GM18517 (cell line): ENCODE measurements around the gene PYROXD2.

Experiments used
- ATAC-seq: cut with Tn5 transposase; IDR thresholded peaks from one replicate; pipeline ENCODE4 v1.9.1; 2021; ENCODE audit warnings: mild to moderate bottlenecking, moderate library complexity; ENCODE audit not compliant: unreplicated experiment

PYROXD2 gene

DNA sequence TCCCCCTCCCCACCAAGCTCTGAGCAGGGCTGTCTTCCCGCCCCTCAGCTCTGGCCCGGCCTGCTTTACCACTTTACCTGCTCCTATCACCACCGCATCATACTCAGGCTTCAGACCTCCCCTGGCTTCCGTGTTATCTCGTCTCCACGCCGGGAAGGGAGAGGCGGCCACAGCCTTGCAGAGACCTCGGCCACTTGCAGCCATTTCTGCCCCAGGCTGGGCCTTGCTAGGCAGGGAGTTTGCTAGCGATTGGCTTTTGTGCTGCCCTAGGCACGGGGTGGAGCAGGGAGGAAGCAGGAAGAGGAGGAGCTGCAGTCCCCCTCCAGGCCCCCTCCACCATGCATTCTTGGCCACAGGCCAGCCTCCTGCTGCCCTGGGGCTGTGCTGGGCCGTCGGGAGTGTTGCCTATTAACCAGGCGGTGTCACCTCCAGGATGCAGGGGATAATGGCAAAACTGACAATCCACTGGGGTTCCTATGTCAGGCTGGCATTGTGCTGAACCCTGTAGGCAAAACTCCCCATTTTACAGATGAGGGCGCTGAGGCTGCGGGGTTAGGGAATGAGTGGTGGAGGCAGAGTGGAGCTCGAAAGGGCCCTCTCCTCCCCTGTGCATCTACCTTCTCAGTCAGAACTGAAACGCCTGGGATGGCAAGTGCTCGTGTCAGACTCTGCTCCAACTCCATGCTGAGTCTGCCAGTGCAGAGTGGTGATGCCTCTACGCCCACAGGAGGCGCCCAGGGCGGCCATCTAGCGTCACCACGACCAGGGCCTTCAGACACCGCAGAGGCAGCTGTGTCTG is at the start of gene PYROXD2:
Gene PYROXD2 (minus strand): TSS at position 251 of the 799 bp plus-strand sequence. CDS start 47 bp downstream, at position 204.
- no peak for ATAC-seq

DNA sequence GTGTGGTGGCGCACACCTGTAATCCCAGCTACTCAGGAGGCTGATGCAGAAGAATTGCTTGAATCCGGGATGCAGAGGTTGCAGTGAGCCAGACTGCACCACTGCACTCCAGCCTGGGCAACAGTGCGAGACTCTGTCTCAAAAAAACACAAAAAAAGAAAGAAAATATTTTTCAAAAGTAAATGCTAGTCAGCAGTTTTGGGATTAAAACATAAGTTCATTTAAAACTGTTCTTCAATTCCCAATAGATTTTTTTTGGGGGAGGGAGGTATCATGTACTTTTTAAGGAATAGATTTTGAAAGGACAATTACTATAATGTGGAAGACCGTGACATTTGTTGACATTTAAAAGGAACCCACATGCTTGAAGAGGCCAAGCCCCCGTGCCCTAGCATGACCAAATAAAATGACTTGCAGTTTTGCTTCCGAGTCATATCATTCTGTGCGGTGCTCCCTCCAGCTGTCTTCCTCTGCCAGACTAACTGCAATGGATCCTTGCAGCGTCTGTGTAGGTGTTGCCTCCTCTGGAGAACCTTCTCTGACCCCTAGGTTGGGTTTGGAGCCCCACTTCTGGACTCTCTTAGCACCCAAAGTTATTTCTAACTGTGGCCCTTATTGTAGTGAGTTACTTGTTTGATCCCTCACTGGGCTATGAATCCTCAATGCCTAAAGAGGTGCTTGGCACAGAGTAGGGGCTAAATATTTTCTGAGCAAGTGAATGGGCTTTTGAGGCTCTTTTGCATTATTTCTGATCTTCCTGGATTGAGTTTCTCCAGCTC is 49.2 kb upstream of the PYROXD2 start:
- ATAC-seq: no peak

DNA sequence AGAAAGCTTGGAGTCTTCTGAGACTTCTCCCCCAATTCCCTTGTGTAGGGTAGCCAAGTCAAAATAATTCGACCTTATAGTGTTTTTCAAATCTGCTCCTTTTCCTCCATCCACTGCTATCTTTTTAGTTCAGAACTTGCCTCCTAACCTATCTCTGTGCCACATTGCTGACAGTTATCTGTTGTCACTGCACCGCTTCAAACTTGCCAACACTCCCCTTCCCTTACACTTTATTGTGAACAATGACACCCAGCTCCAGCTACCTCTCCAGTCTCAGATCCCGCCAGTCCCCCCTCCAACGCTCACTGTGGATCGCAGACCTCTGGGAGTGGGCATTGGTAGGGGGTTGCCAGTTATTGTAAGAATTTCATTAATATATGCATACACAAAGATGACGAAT is 48.0 kb upstream of the PYROXD2 start:
- no peak for ATAC-seq

DNA sequence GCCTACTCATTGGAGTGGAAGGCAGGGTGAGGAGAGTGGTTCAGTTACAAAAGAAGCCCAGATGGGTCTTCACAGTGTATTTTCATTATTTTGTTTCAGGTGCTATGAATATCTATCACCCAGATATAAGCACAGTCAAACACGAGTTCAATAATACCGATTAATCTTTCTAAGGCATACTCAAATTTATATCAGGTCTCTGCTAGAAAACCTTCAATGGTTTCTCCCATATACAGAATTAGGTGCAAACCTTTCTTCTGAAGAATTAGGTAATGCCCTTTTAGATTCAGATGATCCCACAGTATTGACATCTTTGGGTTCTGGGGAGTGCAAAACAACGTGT is 46.5 kb upstream of the PYROXD2 start:
- ATAC-seq: no peak

DNA sequence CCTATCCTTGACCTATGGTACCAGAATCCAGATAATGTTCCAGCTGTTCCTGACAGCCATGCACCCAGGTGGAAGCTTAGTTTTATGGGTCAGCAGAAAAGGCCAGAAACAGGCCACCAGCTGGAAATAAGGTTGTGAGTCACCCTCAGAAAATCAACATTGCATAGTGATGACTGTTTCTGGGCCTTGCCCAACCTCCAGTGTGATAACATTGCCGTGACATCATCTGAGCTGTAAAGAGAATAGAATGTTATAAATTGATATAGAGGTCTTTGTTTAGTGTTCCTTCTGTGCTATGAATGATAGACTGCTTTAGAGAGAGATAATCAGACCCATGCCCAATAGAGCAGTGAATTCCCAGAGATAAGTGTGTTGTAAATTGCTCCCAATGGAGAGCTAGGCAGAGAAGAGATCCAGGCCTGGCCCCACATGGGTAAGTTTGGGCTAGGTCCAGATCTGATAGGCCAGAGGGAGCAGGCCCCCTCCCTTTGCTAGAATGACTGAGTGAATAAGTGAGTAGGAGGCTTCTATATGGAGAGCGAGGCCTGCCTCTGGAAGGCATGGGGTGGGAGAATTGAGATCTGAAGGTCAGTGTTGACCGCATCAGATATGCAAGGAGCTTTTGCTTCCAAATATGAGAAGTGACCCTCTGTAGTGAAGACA is 46.0 kb upstream of the PYROXD2 start:
- no peak for ATAC-seq

DNA sequence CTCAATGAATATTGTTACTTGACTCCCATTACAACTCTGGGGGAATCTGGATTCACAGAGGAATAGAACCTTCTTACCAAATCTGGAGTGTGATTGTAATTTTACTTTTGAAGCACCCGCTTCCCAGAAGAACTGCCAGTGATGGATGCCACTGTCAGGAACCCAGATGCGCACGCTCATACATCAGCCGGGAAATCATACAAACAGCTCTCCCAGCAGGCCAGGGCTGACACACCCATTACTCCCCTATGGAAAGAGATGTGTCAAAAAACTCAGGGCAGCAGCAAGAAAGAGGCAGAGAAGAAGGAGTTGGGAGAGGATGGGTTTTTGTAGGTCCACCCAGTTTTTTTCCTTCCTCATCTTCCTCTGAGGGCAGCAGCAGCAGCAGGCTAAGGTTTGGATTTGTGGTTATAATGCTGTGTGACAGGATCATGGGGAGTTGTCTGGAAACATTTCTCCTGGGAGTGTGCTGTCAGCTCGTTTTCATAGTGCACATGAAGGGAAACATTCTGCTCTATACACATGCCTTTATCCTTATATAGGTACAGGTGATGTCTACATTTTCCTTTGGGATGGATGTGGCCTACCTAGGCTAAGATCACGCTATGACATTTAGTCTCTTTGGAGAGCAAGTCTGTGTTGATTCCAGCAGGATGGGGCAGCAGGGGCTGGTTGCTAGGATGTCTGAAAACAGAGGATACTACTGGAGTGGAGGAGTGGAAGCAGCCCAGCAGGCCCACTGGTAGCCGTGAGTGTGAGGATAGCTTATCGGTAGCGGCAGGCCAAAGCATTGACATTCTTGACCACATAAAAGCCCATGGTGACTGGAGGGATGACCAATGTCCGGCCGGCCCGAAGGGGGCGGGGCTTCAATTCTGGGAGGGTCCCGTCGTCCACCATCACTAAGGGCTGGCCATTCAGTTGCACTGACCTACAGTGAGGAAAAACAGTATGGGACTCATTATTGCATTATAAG is 44.1 kb upstream of the PYROXD2 start:
- no peak for ATAC-seq

DNA sequence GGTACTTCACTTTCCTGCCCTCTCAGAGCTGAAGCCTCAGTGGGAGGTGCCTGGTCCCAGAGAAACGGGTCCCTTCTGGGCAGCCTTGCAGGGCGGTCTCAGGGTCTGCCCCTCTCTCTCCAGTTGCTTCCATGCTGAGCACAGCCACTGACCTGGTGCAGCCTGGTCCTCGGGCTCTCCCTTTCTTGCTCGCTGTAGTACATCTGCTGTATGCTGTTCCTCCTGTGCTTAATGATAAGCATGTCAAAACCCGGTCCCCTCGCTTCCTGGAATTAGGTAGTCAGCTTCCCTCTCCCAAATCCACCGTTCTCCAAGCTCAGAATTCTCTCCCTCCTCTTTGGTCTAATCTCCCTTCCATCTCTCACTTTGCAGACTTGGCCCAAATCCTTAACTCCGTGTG is 42.7 kb upstream of the PYROXD2 start:
- ATAC-seq: no peak

DNA sequence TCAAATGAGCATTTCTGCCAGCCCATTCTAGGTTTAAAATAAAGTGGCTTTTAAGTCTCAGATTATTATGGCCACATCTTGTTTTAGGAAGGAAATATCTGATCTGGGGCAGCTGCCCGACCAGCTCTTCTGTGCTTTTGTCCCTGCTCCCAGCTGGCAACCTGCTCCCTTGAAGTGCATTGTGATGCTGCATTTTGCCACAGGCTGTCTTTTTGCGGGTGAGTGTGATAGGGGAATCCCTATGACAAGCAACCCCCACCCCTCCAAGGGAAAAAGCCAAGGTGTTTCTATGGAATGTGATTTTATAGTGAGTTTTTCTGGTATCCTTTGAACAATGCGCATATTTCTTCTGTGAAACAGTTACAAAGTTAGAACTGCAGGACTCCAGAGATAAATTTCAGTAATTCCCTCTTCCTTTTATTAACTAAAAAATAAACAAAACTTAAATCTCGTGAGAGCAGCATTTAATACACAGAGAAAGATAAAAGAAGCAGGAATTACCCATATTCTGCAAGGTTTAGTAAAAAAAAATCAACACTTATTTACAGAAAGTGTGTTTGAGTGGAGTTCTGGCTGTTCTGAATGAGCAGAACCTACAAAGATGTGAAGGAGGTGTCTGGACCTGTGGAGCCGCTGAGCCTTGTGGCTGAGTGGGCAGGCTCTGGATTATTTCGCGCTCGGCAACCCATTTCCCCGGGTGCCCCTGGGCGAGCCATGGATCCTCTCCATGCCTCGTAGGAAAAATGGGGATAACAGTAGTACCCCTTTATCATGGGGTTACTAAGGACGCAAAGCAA is 41.9 kb upstream of the PYROXD2 start:
- ATAC-seq: no peak

DNA sequence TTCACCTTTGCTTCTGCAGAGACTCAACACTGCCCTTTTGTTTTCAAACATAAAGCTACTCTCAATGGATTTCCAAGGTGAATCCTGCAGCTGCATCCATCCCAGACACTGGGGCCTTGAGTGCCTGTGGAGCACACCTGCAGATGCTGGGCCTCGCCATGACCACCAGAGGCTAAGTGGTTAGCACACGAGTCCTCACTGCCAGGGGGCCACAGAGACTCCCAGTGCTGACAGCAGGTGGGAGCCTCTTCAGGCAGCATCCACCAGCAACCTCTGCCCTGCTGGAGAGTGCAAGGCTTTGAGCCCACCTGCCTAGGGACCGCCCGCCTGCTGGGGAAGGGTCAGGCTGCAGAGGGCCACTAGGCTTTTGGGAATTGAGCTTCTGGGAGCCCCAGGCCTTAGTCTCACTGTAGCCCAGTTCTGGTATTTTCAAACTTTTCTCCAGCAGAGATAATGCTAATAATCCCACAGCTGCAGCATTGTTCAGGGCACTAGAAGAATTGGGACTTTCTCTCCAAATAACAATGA is 41.1 kb upstream of the PYROXD2 start:
- no peak for ATAC-seq

DNA sequence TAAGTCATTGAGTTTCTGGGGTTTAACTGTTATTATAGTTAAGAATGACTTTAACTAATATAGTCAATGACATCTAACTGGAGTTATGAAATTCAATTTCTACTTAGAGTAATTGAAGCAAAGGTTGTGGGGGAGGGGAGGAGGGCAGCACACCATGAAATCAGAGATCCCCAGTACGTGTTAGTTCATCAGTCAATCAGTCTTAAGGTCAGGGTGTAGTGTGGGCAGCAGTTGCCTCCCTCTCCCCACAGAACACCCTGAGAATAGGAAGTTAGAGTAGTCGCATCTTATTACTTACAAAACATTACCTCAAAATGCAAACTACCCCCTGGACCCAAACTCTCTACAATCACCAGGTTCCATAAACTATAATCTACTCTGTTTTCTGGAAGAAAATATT is 38.7 kb upstream of the PYROXD2 start:
- no peak for ATAC-seq

DNA sequence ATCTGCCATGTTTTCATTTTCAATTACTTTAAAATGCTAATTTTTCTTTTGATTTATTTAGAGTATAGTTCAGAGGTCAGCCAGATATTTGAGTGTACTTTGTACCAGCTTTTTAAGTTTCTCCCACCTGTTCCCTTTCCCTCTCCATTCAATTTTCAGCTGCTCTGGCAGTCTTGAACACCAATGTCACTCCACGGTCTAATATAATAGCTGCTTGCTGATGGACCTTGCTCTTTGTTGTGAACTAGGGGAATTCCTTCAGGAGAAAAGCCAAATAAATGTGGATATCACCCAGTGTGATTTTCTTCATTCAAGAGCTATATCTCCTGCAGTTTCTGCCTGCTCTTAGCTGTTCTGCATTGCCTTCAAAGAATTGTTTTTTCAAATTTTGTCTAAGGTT is 35.6 kb upstream of the PYROXD2 start:
- ATAC-seq: no peak

DNA sequence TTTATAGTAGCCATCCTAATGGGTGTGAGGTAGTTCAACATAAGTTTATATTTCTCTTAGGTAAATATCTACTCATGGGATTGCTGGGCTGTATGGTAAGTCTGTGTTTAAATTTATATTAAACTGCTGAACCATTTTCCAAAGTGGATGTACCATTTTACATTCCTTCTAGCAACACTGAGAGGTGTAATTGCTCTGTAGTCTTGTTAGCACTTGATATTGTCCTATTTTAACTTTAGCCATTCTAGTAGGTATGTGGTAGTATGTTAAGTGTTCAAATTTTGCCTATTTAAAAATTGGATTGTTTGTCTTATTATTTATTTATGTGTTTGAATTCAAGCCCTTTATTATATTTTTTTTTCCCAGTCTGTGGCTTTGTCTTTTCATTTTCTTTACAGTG is 34.3 kb upstream of the PYROXD2 start:
- ATAC-seq: no peak

DNA sequence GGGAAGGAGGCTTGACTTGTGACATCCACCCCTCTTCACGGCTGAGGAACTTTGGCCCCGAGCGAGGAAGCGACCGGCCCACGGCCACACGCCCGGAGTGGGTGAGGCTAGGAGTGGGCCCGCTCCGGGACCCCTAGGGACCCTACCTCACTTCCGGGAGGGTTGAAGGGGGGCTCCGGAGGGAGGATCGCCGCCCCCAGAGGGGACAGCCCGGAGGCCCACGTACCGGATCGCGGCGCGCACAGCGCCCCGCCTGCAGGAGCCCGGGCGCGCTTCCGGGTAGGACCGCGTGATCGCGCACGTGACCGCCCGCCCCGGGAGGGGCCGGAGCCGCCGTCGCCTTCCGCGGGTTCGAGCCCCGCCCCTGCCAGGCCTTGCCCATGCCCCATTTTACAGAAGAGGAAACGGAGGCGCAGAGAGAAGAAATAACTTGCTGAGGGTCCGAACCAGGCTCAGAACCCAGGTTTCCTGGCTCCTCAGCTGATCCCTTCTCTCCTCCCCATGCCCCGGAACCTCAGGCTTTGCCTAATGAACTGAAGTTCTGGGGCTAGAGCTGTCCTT is 31.8 kb upstream of the PYROXD2 start, which contains the start of gene HPS1:
Gene HPS1 (minus strand): TSS at position 275 of the 561 bp plus-strand sequence. CDS start 3,695 bp downstream, outside the sequence.
- peak; percentile 81 for ATAC-seq

DNA sequence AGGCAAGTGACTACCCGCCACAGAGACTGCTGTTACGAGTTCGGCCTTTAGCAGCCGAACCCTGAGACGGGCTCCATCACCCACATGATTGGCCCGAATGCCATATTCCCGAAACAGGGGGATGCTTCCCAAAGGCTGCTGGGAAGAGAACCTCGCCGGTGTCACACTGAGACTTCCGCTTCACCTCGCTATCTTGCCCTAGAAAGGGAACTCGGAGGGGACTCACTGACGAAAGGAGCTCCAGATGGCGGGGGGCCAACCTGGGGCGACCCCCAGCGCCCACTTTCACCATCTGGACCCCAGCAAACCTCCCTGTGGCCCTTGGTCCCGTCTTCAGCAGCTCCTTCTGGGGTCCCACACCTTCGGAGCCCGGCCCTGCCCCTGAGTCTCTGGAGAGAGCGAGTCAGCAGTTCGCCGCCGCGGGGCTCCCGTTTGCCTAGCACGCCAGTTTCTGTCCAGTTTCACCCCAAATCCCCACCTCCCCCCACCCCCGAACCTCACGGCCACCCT is 31.2 kb upstream of the PYROXD2 start:
- ATAC-seq: peak; percentile 31

DNA sequence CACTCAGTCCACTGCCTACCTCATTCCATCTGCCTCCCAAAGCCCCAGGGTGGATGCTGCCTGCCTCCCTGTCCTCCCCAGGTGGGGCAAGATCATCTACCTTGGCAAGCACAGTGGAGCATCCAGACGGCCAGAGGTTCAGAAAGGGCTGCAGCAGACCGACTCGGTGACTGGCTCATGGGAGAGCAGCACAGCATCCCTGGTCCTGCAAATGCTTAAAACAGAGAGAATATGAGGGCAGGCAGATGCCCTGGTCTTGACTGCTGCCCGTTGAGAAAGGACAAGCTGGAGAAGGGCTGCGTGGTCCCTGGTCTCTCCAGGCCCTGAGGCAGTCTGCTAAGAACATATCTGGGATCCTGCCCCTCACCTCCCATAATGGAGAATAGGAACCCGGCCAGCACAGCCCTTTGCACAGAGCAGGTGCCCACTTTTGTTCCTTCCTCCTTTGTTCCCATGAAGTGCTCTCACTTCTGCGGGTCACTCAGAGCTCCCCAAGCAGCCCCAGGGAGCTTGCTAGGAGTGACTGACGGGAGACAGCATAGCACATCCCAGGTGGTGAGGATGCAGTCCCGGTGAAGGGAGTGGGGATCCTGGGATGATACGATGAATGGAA is 30.3 kb upstream of the PYROXD2 start:
- ATAC-seq: no peak

DNA sequence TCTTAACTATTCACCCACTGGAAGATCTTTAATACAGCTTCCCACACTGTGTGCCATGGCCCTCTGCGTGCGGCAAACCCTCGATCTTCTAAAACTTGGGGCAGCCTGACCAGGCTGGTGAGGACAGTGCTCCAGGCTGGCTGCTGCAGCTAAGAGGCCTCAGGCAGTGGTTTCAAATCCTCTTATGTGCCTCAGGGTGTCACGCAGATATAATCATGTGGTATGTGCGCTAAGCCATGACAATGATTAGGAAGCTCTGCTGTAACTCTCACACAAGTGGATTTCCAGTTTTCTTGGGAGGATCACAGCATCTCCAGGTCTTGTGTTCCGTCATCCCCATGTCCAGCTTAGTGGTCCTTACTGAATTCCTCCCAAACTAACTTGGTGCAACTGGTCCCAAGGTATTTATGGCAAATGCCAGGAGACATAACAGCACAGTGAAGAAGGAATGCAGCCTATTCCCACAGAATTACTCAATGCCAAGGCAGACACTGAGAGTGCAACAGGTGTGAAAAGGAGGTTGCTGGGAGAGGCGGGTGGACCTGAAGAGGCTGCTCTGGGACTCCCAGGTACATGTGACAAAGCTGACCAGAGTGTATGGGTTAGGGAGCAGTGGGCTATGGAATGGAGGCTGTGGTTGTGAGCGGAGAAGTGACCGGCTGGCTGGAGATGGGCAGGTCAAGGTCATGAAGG is 29.5 kb upstream of the PYROXD2 start:
- ATAC-seq: no peak

DNA sequence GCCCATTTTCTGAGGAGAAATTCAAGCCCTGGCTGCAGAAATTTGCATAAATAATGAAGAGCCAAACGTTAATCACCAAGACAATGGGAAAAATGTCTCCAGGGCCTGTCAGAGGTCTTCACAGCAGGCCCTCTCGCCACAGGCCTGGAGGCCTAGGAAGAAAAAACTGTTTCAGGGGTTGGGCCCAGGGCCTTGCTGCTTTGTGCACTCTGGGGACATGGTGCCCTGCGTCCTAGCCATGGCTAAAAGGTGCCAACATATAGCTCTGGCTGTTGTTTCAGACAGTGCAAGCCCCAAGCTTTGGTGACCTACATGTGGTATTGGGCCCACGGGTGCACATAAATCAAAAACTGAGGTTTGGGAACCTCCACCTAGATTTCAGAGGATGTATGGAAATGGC is 23.7 kb upstream of the PYROXD2 start:
- ATAC-seq: no peak

DNA sequence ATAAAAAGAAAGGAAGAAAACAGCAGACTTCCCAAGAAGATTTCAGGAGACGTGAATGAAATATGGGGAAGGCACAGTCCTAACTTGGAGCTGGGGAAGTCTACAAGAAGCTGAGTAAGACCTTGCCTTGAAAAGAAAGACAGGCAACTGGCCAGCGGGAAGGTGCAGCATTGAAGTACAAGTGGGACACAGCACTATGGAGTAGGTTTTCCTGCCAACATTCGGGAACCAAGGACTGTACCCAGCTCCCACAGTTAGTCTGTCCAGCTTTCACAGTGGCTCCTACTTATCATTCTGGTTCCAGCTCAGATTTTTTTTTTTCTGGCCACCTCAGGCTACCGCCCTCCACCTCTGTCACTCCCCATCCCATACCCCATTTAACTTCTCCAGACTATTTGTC is 21.7 kb upstream of the PYROXD2 start:
- no peak for ATAC-seq
